ENCODE measurements around the gene BIRC5.

- TF ChIP-seq, protein P1, sequence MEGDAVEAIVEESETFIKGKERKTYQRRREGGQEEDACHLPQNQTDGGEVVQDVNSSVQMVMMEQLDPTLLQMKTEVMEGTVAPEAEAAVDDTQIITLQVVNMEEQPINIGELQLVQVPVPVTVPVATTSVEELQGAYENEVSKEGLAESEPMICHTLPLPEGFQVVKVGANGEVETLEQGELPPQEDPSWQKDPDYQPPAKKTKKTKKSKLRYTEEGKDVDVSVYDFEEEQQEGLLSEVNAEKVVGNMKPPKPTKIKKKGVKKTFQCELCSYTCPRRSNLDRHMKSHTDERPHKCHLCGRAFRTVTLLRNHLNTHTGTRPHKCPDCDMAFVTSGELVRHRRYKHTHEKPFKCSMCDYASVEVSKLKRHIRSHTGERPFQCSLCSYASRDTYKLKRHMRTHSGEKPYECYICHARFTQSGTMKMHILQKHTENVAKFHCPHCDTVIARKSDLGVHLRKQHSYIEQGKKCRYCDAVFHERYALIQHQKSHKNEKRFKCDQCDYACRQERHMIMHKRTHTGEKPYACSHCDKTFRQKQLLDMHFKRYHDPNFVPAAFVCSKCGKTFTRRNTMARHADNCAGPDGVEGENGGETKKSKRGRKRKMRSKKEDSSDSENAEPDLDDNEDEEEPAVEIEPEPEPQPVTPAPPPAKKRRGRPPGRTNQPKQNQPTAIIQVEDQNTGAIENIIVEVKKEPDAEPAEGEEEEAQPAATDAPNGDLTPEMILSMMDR (IDR thresholded peaks at IDR 0.05; ENCODE audit: low read depth, low read length, poor library complexity, severe bottlenecking): no peak
- TF ChIP-seq EZH2phosphoT487 (IDR thresholded peaks at IDR 0.05; ENCODE audit: borderline replicate concordance, low read length): no peak
Observed at GRCh38 chr17:78259192-78259554, 45.1 kb downstream of the BIRC5 start.
